ENCODE results near the gene PLA2G7.

Gene PLA2G7

GRCh38 chr6:46676604-46677313 is 58.4 kb downstream of the PLA2G7 start:
- no peak for TF ChIP-seq FOXP2 (optimal IDR thresholded peaks at IDR 0.05; ENCODE audit: borderline replicate concordance, extremely low read depth, extremely low read length, insufficient read depth)
- no peak for TF ChIP-seq POLR2AphosphoS5 (IDR thresholded peaks at IDR 0.05; ENCODE audit: low read depth, low read length)
- no peak for TF ChIP-seq REST (IDR thresholded peaks at IDR 0.05; ENCODE audit: insufficient read depth in 1 of 2, low read depth in 2 of 2, low read length in 2 of 2)
- TF ChIP-seq SIN3A (IDR thresholded peaks at IDR 0.05; ENCODE audit: borderline replicate concordance, insufficient read depth, low read length): no peak
- TF ChIP-seq TAF1 (IDR thresholded peaks at IDR 0.05; ENCODE audit: borderline replicate concordance, insufficient read depth, low read length): no peak

GRCh38 chr6:46674410-46674809 is 60.8 kb downstream of the PLA2G7 start:
- TF ChIP-seq SIN3A (IDR thresholded peaks at IDR 0.05; ENCODE audit: borderline replicate concordance, insufficient read depth, low read length) (no peak), REST (IDR thresholded peaks at IDR 0.05; ENCODE audit: insufficient read depth in 1 of 2, low read depth in 2 of 2, low read length in 2 of 2) (no peak), POLR2AphosphoS5 (IDR thresholded peaks at IDR 0.05; ENCODE audit: low read depth, low read length) (no peak), TAF1 (IDR thresholded peaks at IDR 0.05; ENCODE audit: borderline replicate concordance, insufficient read depth, low read length) (no peak), FOXP2 (optimal IDR thresholded peaks at IDR 0.05; ENCODE audit: borderline replicate concordance, extremely low read depth, extremely low read length, insufficient read depth) (no peak)

- no peak for TF ChIP-seq FOXP2 (optimal IDR thresholded peaks at IDR 0.05; ENCODE audit: borderline replicate concordance, extremely low read depth, extremely low read length, insufficient read depth)
- no peak for TF ChIP-seq REST (IDR thresholded peaks at IDR 0.05; ENCODE audit: insufficient read depth in 1 of 2, low read depth in 2 of 2, low read length in 2 of 2)
- TF ChIP-seq POLR2AphosphoS5 (IDR thresholded peaks at IDR 0.05; ENCODE audit: low read depth, low read length): no peak
- TF ChIP-seq SIN3A (IDR thresholded peaks at IDR 0.05; ENCODE audit: borderline replicate concordance, insufficient read depth, low read length): no peak
- no peak for TF ChIP-seq TAF1 (IDR thresholded peaks at IDR 0.05; ENCODE audit: borderline replicate concordance, insufficient read depth, low read length)
These were observed 67.8 kb downstream of the PLA2G7 start for GRCh38 chr6:46667377-46667776.

- no peak for TF ChIP-seq POLR2AphosphoS5 (IDR thresholded peaks at IDR 0.05; ENCODE audit: low read depth, low read length)
- TF ChIP-seq REST (IDR thresholded peaks at IDR 0.05; ENCODE audit: insufficient read depth in 1 of 2, low read depth in 2 of 2, low read length in 2 of 2): no peak
- TF ChIP-seq SIN3A (IDR thresholded peaks at IDR 0.05; ENCODE audit: borderline replicate concordance, insufficient read depth, low read length): no peak
- TF ChIP-seq FOXP2 (optimal IDR thresholded peaks at IDR 0.05; ENCODE audit: borderline replicate concordance, extremely low read depth, extremely low read length, insufficient read depth): no peak
- TF ChIP-seq TAF1 (IDR thresholded peaks at IDR 0.05; ENCODE audit: borderline replicate concordance, insufficient read depth, low read length): no peak
These were observed 73.7 kb downstream of the PLA2G7 start for GRCh38 chr6:46661483-46661882.

Measured in PFSK-1 (cell line).